ENCODE data around the gene RBMS3.

- TF ChIP-seq, protein P1, sequence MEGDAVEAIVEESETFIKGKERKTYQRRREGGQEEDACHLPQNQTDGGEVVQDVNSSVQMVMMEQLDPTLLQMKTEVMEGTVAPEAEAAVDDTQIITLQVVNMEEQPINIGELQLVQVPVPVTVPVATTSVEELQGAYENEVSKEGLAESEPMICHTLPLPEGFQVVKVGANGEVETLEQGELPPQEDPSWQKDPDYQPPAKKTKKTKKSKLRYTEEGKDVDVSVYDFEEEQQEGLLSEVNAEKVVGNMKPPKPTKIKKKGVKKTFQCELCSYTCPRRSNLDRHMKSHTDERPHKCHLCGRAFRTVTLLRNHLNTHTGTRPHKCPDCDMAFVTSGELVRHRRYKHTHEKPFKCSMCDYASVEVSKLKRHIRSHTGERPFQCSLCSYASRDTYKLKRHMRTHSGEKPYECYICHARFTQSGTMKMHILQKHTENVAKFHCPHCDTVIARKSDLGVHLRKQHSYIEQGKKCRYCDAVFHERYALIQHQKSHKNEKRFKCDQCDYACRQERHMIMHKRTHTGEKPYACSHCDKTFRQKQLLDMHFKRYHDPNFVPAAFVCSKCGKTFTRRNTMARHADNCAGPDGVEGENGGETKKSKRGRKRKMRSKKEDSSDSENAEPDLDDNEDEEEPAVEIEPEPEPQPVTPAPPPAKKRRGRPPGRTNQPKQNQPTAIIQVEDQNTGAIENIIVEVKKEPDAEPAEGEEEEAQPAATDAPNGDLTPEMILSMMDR (conservative IDR thresholded peaks at IDR 0.05; ENCODE audit: low read length) = no peak
- TF ChIP-seq EZH2phosphoT487 (IDR thresholded peaks at IDR 0.05; ENCODE audit: borderline replicate concordance, low read depth, low read length) = no peak
Observed at GRCh38 chr3:29271475-29271874, 9.4 kb upstream of the RBMS3 start.

Measured in OCI-LY7 (cell line).